HG02763 (cell line): ENCODE data around the gene CGAS.
A peak's percentile ranks its signal among the peaks of the same experiment; 100 is the strongest.
"Not testable (repeated sequence)": the region's sequence is repeated elsewhere in the genome, so short reads cannot be mapped to it uniquely, and the experiment has no call there.

Source experiments
- ATAC-seq: cut with Tn5 transposase; IDR thresholded peaks from one replicate; pipeline ENCODE4 v1.9.1; 2021; ENCODE audit warnings: mild to moderate bottlenecking, moderate library complexity; ENCODE audit not compliant: unreplicated experiment

CGAS gene

DNA sequence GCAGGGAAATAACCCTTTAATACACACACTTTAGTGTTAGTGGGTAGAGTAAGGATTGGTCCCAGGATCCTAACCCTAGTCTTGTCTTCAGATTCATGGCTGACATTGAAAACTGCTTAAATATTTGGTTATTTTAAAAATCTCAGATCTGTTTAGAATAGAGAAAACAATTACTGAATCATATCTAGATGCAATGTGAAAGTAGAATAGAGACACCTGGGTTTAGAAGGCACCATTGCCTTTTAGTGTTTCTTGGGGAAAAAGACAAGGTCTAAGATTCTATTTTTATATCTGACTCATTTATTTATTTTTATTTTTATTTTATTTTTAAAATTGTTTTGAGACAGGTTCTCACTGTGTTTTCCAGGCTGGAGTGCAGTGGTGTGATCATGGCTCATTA, 51.4 kb downstream of the CGAS start:
- ATAC-seq, result no peak

DNA sequence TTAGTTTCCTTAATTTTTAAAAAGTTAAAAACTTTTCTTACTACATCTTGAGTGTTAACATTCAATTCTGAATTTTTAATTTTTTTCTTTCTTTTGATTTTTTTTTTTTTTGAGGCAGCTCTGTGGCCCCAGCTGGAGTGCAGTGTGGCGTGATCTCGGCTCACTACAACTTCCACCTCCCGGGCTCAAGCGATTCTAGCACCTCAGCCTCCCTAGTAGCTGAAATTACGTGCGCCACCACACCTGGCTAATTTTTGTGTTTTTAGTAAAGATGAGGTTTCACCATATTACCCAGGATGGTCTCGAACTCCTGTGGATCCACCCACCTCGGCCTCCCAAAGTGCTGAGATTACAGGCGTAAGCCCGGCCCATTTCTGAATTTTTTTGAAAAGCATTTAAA, 56.2 kb downstream of the CGAS start:
- no peak for ATAC-seq

DNA sequence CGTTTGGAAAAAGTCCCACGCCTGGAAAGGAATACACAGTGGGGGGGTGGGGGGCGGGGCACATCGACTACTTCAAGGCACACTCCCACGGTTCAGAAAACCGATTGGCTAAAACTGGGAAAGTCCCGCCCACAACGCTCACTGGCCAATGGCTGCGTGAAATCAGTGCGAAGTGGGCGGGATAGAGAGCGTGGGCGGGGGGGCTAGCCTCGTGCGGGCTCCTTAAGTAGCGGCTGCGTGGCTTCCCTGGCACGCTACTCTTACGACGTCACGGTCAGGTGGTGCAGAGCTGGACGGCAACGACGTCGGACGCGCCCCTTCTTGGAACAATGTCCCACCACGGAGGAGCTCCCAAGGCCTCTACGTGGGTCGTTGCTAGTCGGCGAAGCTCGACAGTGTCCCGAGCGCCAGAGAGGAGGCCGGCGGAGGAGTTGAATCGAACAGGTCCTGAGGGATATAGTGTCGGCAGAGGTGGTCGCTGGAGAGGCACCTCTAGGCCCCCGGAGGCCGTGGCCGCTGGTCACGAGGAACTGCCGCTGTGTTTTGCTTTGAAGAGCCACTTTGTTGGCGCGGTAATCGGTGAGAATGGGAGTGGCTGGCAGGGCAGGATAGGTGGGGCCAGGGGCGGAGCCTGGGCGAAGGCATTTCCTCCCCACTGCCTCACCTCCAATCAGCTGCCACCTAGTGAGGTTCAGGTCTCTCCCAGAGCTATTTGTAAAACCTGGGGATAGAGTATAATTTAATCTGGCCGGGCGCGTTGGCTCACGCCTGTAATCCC, 57.3 kb downstream of the CGAS start, which contains the start of gene DDX43:
Gene DDX43, plus strand, starts transcription at position 252 of the 778 bp plus-strand sequence. Its CDS starts 78 bp downstream, at position 330.
- no peak for ATAC-seq

DNA sequence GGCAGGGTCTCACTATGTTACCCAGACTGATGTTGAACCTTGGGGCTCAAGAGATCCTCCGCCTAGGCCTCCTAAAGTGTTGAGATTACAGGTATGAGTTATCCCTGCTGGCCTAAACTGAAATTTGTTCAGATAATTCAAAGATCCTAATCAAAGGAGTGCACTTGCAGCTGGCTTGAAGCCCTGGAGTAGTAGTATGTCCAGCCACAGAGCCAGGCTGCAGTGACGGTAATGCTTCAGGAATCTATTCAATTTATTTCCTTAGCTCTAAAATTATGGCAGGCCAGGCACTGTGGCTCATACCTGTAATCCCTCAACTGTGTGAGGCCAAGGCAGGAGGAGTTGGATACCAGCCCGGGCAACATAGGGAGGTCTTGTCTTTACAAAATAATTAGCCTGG, 58.8 kb downstream of the CGAS start:
- ATAC-seq, result no peak

DNA sequence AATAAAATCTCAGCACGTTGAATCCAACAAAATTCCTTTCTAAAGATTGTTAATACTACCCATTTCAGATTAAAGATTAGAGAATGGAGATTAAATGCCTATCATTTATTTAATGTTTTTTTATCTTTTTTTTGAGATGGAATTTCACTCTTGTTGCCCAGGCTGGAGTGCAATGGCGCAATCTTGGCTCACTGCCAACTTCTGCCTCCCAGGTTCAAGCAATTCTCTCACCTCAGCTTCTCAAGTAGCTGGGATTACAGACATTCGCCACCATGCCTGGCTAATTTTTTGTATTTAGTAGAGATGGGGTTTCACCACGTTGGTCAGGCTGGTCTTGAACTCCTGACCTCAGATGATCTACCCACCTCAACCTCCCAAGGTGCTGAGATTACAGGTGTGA, 59.9 kb downstream of the CGAS start:
- ATAC-seq, result not testable (repeated sequence)

DNA sequence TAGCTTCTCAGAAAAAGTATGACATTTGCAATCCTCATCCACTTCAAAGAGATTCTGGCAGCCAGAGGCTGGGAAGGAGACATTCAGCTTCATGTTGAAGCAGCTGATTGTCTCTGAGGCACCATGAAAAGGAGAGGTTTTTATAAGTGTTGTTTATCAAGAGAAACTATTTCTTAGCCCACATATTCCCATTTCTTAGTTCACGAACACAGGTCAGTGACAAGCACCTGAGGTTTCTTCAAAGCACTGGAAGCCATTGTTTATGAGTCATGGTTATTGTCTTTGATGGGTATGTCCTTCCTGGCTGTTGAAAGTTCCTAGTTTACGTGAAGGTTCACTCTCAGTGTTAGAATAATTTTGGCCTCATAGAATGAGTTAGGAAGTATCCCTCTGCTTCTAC, 60.4 kb downstream of the CGAS start:
- no peak for ATAC-seq

DNA sequence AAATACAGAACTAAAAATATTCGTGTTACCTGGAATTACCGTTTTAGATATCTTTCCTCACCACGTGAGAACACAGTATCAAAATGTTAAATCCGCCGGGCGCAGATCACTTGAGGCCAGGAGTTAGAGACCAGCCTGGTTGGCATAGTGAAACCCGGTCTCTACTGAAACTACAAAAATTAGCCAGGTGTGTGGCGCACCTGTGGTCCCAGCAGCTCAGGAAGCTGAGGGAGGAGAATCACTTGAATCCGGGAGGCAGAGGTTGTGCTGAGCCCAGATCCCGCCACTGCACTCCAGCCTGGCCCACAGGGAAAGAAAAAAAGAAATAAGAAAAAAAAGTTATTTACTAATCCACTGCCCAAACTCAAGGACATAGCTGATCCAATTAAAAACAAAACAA, 62.2 kb downstream of the CGAS start:
- ATAC-seq, result no peak

DNA sequence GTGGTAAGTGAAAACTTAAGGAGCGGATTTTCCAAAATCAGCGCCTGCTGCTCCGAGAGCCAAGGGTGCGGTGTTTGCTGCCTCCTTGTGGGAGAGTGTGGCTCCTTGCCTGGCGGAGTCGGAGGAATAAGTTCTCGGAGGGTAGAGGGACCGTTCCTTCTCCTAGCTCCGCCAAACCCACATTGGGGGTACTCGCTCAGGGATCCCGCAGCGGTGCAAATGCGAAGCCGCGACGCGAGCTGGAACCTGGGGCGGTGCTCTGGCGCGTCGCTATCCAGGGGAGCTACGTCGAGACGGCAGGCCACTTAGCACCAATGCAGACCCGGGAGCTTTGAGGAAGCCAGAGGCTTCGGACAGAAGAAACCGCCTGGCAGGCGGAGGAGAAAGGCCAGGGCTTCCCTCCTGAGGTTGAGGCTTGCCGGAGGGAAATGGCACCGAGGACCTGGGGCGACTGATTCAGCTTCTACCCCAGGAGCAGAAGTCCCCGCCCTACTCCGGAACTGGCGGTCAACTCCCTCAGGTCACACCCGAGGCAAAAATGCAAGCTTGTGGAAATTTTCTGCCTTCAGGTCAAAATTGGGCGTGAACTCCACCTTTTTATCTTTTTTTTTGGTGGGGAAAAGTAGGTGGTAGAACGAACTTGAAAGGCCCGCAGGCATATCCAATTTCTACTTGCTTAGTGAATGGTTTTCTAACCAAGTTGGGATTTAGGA, 63.1 kb downstream of the CGAS start:
- ATAC-seq, result peak; percentile 76

DNA sequence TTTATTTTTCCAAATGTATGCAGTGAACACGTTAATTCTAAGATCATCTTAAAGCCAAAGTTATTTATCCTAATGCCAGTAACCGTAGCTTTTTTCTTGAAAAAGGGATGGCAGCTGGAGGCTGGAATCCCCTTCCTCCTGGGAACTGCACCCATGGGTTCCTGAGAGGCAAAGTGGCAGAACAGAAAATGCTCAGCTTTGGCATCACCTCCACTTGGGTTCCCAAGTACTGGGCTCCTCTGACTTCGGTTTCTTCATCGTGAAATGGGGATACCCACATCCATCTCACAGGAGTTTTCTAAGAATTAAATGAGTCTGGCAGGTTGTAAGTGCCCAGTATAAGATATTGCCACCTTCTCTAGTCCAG, 63.7 kb downstream of the CGAS start:
- peak; percentile 10 for ATAC-seq

DNA sequence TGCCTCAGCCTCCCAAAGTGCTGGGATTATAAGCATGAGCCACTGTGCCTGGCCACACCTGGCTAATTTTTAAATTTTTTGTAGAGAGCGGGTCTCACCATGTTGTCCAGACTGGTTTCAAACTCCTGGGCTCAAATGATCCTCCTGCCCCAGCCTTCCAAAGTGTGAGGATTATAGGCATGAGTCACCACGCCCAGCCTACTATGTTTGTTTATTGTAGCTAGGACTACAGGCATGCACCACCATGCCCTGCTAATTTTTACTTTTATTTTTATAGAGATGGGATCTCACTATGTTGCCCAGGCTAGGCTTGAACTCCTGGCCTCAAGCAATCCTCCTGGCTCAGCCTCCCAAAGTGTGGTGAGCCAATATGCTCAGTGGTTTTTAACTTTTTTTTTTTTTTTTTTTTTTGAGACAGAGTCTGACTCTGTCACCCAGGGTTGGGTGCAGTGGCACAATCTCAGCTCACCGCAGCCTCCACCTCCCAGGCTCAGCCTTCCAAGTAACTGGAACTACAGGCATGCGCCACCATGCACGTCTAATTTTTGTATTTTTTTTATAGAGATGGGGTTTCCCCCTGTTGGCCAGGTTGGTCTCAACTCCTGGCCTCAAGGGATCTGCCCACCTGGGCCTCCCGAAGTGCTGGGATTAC, 69.5 kb downstream of the CGAS start:
- no peak for ATAC-seq

DNA sequence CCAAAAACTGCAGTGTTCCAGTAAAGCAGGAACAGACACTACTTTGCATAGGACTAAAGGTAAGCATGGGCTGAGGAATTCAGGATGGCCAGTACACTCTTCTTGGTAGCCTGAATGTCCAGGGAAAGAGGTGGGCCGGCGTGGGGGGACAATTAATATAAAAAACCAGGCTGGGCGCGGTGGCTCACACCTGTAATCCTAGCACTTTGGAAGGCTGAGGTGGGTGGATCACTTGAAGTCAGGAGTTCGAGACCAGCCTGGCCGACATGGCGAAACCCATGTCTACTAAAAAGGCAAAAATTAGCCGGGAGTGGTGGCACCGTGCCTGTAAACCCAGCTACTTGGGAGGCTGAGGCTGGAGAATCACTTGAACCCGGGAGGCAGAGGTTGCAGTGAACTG, 70.6 kb downstream of the CGAS start:
- not testable (repeated sequence) for ATAC-seq

DNA sequence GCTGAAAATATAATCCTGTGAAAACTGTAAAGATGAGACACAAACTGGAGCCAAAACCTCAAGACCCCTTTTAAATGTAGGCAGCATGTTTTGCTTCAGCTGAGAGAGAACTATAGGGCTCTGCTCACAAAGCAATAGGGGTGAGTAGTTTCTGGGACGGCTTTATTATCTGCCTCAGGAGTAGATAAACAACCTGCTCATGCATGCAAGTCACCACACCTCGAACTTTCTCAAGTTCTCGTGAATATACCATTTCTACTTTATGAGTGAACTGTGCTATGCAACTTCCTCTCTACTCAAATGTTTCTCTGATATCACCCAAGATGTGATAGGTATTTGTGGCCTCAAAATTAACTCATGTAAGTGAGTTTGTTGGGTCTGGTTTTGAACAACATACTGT, 74.9 kb downstream of the CGAS start:
- no peak for ATAC-seq

DNA sequence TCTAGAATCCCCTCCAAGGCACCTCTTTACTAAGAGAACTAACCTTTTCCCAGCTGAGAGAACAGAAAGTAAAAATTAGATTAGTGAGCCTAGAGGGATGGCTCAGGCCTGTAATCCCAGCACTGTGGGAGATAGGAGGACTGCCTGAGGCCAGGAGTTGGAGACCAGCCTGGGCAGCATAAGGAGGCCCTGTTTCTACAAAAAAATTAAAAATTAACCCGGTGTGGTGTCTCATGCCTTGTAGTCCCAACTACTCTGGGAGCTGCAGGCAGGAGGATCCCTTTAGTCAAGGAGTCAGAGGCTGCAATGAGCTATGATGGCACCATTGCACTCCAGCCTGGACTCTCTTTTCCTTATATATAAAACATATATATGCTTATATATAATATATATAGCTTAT, 76.9 kb downstream of the CGAS start:
- no peak for ATAC-seq
